HUDEP-2 (cell line): ENCODE data around the gene ARMH2.

Source experiments
- DNase-seq, 76 experiments: peaks; one replicate each; lab custom pipeline; 2025; ENCODE audit not compliant: unreplicated experiment in 76 of 76; lab: John Stamatoyannopoulos, UW

ARMH2 gene

GRCh38 chr6:24798740-24799540 is at the start of gene ARMH2:
TSS of gene ARMH2 (minus strand) at chr6:24798917. CDS start at chr6:24798857, 60 bp downstream.
- no peak for DNase-seq

GRCh38 chr6:24848461-24848860 is 49.7 kb upstream of the ARMH2 start:
- no peak for DNase-seq

GRCh38 chr6:24847402-24847801 is 48.7 kb upstream of the ARMH2 start:
- no peak for DNase-seq

GRCh38 chr6:24845578-24845977 is 46.9 kb upstream of the ARMH2 start:
- DNase-seq = no peak

- no peak for DNase-seq
Measured at GRCh38 chr6:24844903-24845302, 46.2 kb upstream of the ARMH2 start.

- DNase-seq = no peak
Measured at GRCh38 chr6:24844061-24844460, 45.3 kb upstream of the ARMH2 start.

GRCh38 chr6:24840187-24840586 is 41.5 kb upstream of the ARMH2 start:
- DNase-seq = no peak

GRCh38 chr6:24838994-24839393 is 40.3 kb upstream of the ARMH2 start:
- DNase-seq = no peak

- no peak for DNase-seq
Measured at GRCh38 chr6:24838081-24838480, 39.4 kb upstream of the ARMH2 start.

- no peak for DNase-seq
Measured at GRCh38 chr6:24836109-24836508, 37.4 kb upstream of the ARMH2 start.

GRCh38 chr6:24833711-24834386 is 35.1 kb upstream of the ARMH2 start:
- no peak for DNase-seq

- DNase-seq = no peak
Measured at GRCh38 chr6:24832794-24833193, 34.1 kb upstream of the ARMH2 start.

GRCh38 chr6:24831771-24832716 is 33.3 kb upstream of the ARMH2 start:
- DNase-seq = no peak

- DNase-seq = no peak
Measured at GRCh38 chr6:24829657-24830056, 30.9 kb upstream of the ARMH2 start.

GRCh38 chr6:24827970-24828369 is 29.3 kb upstream of the ARMH2 start:
- DNase-seq = no peak

GRCh38 chr6:24827162-24827561 is 28.4 kb upstream of the ARMH2 start:
- DNase-seq = no peak

GRCh38 chr6:24825130-24825630 is 26.5 kb upstream of the ARMH2 start:
- no peak for DNase-seq

GRCh38 chr6:24824142-24824938 is 25.6 kb upstream of the ARMH2 start:
- no peak for DNase-seq

- DNase-seq = no peak
Measured at GRCh38 chr6:24823185-24823584, 24.5 kb upstream of the ARMH2 start.

GRCh38 chr6:24822696-24823095 is 24.0 kb upstream of the ARMH2 start:
- no peak for DNase-seq
